NCI-H187 (cell line): ENCODE results near the gene IGFL1.
"Not testable (repeated sequence)": the region's sequence is repeated elsewhere in the genome, so short reads cannot be mapped to it uniquely, and the experiment has no call there.

Experiments
- DNase-seq, 2 experiments: peaks; one replicate each; lab custom pipeline; 2025; lab: John Stamatoyannopoulos, UW

IGFL1 gene

DNA sequence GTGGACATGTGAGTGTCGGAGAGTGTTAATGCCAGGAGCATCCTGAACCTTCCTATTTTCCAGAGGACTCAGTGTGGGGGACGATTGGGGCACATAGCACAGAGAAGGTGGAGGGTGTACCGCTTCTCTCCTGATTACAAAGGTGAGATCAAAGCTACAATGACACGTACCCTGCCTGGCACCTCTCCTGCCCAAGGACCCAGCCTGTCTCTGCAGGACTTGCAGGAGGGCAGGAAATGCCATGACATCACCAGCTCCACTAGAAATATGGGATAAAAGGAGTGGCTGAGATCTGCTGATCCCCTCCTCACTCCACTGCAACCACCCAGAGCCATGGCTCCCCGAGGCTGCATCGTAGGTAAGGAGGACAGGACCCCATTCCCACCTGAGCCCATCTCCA is at the start of gene IGFL1:
TSS of gene IGFL1 (plus strand) at position 301 of the 400 bp plus-strand sequence. CDS start at position 334, 33 bp downstream.
- DNase-seq: no peak

GRCh38 chr19:46180701-46181387 is 48.7 kb upstream of the IGFL1 start:
- no peak for DNase-seq

GRCh38 chr19:46181388-46181779 is 48.2 kb upstream of the IGFL1 start:
- no peak for DNase-seq

DNA sequence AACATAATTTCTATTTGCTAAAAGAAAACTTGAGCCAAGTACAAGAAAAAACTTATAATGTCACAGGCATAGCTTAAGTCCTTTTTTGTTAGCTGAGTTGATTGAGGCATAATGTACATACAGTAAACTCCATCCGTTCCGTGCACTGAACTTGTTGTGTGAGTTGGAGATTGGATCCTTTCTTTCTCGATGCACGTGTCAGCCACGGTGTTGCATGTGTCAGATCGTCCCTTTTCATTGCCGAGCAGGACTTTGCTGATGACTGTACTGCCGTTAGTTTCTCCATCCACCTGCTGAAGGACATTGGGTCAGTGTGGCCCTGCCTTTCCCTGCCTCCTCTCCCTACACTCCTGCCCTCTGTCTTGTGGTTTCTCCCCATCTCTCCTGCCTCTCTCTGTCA is 47.1 kb upstream of the IGFL1 start:
- DNase-seq: no peak

DNA sequence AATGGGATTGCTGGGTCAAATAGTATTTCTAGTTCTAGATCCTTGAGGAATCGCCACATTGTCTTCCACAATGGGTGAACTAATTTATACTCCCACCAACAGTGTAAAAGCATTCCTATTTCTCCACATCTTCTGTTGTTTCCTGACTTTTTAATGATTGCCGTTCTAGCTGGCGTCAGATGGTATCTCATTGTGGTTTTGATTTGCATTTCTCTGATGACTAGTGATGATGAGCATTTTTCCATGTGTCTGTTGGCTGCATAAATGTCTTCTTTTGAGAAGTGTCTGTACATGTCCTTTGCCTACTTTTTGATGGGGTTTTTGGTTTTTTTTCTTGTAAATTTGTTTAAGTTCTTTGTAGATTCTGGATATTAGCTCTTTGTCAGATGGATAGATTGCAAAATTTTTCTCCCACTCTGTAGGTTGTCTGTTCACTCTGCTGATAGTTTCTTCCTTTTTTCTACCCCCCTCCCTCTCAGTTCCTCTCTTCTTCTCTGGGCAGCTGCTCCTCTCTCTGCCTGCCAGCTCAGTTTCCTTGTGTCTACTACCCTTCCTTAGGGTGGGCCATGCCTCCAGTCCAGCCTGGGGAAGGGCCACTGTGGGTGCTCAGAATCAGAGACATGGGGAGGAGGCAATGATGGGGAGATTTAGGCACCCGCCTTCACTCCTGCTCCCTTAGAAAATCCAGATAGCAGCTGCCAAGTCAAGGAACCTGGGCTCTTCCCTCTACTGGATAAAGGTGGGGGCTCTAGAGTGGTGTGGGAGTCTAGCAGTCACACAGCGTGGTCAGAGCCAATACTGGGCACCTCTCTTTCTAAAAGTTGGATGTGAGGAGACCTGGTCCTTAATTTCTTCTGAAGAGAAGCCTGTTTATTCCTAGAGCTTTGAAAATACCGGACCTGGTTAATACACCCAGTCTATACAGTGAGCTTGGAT is 44.5 kb upstream of the IGFL1 start:
- DNase-seq: not testable (repeated sequence)

DNA sequence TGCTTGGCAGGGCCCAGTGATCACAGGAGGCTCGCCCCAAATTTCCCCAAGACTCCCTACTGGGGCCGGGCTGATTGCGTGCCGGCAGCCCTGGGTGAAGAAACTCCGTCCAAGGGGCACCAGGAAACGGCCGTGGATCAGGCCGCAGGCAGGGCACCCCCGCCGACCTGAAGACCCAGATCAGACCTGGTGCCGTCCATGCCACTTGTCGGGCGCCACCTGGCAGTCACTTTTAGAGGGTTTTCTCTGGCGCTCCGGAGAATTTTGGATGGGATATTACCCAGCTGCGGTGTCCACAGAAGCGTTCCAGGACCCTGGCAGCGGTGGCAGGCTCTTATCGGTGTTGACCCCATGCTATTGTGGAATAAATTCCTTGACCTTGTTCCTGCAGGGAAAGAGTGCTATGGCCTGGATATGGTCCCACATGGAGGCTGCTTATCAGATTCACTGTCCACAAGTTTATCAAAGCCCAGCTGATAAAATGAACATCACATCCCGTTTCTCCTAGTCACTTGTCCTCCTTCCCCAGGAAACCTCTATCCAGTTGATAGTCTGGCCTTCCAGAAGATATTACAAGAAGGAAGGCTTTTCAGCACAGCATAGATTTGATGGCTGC is 43.3 kb upstream of the IGFL1 start:
- DNase-seq: no peak

DNA sequence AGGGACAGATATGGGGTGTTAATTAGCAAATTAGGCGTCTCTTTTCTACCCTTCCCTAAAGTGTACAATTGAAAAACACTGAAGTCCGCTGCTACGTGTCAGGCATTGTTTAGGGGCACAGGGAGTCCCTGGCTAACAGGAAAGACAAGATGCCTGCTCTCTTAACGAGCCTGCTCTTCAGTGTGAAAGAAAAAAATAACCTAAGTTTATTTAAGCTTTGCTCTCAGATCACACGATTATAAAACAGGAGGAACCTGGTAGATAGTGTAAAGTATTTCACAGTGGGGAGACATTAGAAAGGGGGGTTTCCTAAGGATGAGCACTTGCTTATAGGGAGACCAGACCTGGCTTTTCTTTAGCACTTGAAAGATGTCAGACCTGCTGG is 42.8 kb upstream of the IGFL1 start:
- DNase-seq: no peak

- DNase-seq: no peak
Observed at GRCh38 chr19:46189971-46190888, 39.3 kb upstream of the IGFL1 start.

GRCh38 chr19:46191356-46191755 is 38.2 kb upstream of the IGFL1 start:
- DNase-seq: no peak

DNA sequence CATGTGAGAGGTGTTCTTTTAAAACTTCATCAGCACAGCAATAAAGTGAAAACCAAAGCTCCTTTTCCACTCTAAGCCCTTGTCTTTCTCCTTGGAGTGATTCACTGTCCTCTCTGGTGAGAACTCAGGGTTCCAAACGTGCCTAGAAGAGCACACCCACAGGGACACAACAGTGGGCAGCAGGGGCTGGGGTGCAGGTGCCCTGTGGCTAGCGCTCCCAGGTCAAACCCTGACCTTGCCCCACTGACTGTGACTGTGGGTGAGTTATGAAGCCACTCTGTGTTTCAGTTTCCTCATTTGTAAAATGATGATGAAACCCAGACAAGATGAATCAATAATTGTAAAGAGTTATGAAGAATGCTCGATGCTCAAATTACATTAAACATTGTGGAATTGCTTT is 37.6 kb upstream of the IGFL1 start:
- no peak for DNase-seq

DNA sequence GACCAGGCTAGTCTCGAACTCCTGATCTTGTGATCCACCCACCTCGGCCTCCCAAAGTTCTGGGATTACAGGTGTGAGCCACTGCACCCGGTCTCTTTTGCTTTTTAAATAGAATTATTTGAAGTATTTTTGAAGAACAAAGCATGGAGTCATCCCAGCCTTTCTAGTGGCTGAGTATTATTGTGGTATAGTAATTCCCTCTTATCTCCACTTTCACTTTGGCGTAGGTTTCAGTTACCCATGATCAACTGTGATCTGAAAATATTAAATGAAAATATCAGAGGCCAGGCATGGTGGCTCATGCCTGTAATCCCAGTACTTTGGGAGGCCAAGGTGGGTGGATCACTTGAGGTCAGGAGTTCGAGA is 36.9 kb upstream of the IGFL1 start:
- not testable (repeated sequence) for DNase-seq

GRCh38 chr19:46192992-46193650 is 36.4 kb upstream of the IGFL1 start:
- DNase-seq: no peak

DNA sequence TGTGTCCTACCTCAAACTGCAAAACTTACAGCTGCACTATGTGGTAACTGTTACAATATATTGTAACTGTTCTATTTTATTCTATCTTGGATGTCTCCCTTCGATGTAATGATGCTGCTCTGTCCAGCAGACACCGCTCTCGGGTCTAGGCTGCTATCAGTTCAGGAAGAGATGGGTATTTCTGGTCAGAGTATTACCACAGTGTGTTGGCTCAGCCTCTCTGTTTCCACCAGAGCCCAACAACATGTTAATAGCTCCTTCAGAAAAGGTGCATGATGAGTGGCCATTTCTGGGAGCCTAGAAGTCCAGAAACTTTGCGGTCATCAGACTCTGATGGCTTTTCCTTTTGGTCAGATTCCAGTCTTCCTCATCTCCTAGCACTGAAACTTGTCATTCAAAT is 35.9 kb upstream of the IGFL1 start:
- DNase-seq: no peak

DNA sequence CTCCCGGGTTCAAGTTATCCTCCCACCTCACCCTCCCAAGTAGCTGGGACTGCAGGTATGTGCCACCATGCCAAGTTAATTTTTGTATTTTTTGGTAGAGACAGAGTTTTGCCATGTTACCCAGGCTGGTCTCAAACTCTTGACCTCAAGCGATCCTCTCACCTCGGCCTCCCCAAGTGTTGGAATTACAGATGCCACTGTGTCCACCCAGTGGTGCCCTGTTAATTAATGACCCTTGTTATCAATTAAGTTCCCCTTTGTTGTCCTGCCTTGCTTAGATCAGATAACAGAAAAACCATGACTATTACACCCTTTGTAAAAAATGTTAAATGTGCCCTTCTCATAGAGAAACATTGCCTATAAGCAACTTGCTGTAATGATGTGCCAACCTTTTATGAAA is 34.4 kb upstream of the IGFL1 start:
- no peak for DNase-seq

GRCh38 chr19:46195919-46196318 is 33.6 kb upstream of the IGFL1 start:
- DNase-seq: not testable (repeated sequence)

GRCh38 chr19:46196410-46197124 is 33.0 kb upstream of the IGFL1 start:
- DNase-seq: no peak

DNA sequence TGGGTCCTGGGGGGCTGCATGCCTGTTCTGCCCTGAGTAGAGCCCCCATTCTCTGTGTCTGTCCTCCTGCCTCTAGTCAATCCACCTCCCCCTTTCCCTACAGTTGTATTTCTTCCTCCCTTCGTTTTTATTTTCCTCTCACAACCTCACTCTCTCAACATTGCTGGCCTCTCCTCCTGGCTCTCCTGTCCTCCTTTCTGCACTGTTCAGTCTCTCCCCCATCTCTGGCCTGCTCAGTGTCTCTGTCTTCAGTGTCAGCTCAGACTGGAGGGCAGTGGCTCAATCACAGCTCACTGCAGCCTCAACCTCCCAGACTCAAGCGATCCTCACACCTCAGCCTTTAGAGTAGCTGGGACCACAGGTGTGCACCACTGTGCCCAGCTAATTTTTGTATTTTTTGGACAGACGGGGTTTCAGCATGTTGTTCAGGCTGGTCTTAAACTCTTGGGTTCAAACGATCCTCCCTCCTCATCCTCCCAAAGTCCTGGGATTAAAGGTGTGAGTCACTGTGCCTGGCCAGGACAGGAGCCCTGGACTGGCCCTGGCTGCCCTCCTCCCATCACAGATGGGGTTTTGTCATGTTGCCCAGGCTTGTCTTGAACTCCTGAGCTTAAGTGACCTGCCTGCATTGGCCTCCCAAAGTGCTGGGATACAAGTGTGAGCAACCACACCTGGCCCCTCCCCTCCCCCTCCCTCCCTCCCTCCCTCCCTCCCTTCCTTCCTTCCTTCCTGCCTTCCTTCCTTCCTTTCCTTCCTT is 32.0 kb upstream of the IGFL1 start:
- no peak for DNase-seq

DNA sequence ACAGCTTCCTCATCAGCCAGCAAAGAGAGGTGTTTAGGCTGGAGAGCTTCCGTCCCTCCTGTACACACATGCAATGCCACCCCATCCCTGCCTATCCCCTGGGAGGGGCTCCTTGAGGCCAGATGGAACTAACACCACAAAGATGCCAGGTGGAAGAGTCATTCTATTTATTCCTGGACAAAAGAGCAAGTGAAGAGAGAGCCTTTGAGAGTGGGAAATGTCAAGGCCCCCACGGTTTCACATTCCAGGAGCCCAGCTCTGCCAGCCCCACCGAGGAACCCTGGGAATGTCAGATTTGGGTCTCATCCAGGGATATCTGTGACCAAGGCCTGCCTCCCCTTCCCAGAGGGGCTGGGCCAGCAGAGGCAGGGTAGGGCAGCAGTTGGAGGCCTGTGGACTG is 30.8 kb upstream of the IGFL1 start:
- DNase-seq: no peak

- no peak for DNase-seq
Observed at GRCh38 chr19:46201454-46202310, 27.9 kb upstream of the IGFL1 start.
